AG04450 (cell line): Measurements from ENCODE around the gene CDK2. TPM values are rescaled to one million over a fixed set of nuclear protein-coding genes. Genes with fewer than 3 reads are reported as not detected.
"Not testable (repeated sequence)": the region's sequence is repeated elsewhere in the genome, so short reads cannot be mapped to it uniquely, and the experiment has no call there.

ENCODE experiments used
- CTCF ChIA-PET: fragments of 300-600, 350-600 bp; formaldehyde crosslinking; extraction: SDS; loops from one replicate; lab custom pipeline; 2022; ENCODE audit warnings: antibody characterized with exemption, inconsistent platforms; lab: Charles Lee
- POLR2A ChIA-PET: fragments of 350-600 bp; formaldehyde crosslinking; extraction: SDS; loops from one replicate; lab custom pipeline; 2021; ENCODE audit warnings: antibody characterized with exemption, inconsistent platforms; lab: Yijun Ruan, JAX
- DNase-seq: peaks from one replicate; pipeline ENCODE4 v3.0.0-alpha.2; 2011; ENCODE audit warnings: low read depth, low spot score
- H3K27ac ChIP-seq: one replicate; pipeline ENCODE4 v1.5.1; 2012; ENCODE audit warnings: low read depth, low read length, control low read depth
- H3K27me3 ChIP-seq: one replicate; pipeline ENCODE4 v1.6.0; 2012; ENCODE audit warnings: low read length; ENCODE audit not compliant: control insufficient read depth, insufficient read depth
- H3K4me3 ChIP-seq: 2 replicates; pipeline ENCODE4 v1.5.1; 2011; ENCODE audit warnings: mild to moderate bottlenecking, low read depth, low read length, control low read depth
- H3K9me3 ChIP-seq: 2 replicates; pipeline ENCODE4 v1.5.1; 2012; ENCODE audit warnings: low read length; ENCODE audit not compliant: control insufficient read depth, insufficient read depth
- CTCF ChIP-seq: IDR thresholded peaks from 2 replicates; pipeline ENCODE4 v1.5.1; 2011; ENCODE audit warnings: low read depth, low read length, control low read depth, inconsistent platforms
- polyA minus RNA-seq: library from RNA; depleted of rRNA, polyadenylated mRNA; stranded (reverse); fragments of >200 nt; gene quantifications from 2 replicates; pipeline ENCODE4 v1.2.3, GENCODE V29; 2011; rRNA and poly(A)+ RNA removed
- polyA plus RNA-seq: library from polyadenylated mRNA; depleted of rRNA; stranded (reverse); fragments of >200 nt; gene quantifications from 2 replicates; pipeline ENCODE4 v1.2.3, GENCODE V29; 2011; rRNA removed

Gene CDK2
- polyA plus RNA-seq (30.6 and 38.8 TPM in 2 replicates), polyA minus RNA-seq (38.1 and 43.6 TPM in 2 replicates)

DNA sequence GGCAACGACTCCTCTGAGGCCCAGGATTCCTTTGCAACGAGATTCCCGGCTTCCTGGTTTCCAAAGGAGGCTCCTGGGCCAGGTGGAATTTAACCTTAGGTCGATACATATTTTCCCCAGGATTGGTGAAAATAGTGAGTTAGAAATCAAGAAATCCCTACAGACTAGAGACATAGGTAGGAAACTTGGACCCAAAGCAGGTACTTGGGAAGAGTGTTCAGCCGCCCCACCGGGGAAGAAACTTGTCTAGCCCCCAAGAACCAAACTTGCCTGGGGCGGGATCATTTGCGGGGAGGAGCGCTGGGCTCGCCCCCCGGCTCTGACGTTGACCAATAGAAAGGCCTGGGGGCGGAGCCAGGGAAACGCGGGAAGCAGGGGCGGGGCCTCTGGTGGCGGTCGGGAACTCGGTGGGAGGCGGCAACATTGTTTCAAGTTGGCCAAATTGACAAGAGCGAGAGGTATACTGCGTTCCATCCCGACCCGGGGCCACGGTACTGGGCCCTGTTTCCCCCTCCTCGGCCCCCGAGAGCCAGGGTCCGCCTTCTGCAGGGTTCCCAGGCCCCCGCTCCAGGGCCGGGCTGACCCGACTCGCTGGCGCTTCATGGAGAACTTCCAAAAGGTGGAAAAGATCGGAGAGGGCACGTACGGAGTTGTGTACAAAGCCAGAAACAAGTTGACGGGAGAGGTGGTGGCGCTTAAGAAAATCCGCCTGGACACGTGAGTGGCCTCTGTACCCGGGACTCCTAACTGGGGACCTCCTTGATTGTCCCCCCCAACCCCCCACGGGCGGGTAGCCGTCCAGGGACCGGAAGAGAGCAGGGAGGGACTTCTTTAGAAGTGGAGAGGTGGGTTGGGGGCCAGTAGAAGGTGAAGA lies at the start of gene CDK2:
Gene CDK2 (plus strand): TSS at position 423 of the 874 bp plus-strand sequence. CDS start 179 bp downstream, at position 602.
- H3K4me3 ChIP-seq, result peak within 1 kb of the TSS; percentile 86
- no peak for TF ChIP-seq CTCF
- H3K27ac ChIP-seq, result peak within 1 kb of the TSS; percentile 39
- DNase-seq, result no peak
- no peaks in the 10 kb centered on the region for H3K27me3 ChIP-seq
- ChIA-PET CTCF (interaction anchor here (1.0 kb wide), 1 partner anchor 36 kb away, joined by 5 read pairs; no protein-coding TSS in a partner anchor), POLR2A (interaction anchor here (1.2 kb wide), 1 partner anchor 148 kb away, joined by 4 read pairs; no protein-coding TSS in a partner anchor)
- H3K9me3 ChIP-seq, result no peaks in the 10 kb centered on the region; the same call in 1 of the 2 replicates

GRCh38 chr12:55919032-55919431 lies 47.6 kb upstream of the CDK2 start:
- POLR2A ChIA-PET, result interaction anchor here (1.1 kb wide), 1 partner anchor 89 kb away, joined by 3 read pairs; the partner anchor contains the start of gene DNAJC14
- H3K27me3 ChIP-seq, H3K4me3 ChIP-seq, H3K9me3 ChIP-seq, H3K27ac ChIP-seq, CTCF ChIA-PET, DNase-seq: not testable (repeated sequence)

- Histone ChIP-seq H3K9me3 (no peaks in the 10 kb centered on the region; the same call in 1 of the 2 replicates), H3K27me3 (no peaks in the 10 kb centered on the region), H3K27ac (no peak overlapping the region), H3K4me3 (no peak overlapping the region)
- TF ChIP-seq CTCF, result no peak
- CTCF ChIA-PET, result interaction anchor here (1.1 kb wide), 1 partner anchor 19 kb away, joined by 3 read pairs; no protein-coding TSS in a partner anchor
- POLR2A ChIA-PET, result no interaction called here
- no peak for DNase-seq
Observed at GRCh38 chr12:55922126-55922525, 44.5 kb upstream of the CDK2 start.

GRCh38 chr12:55923648-55924047 lies 43.0 kb upstream of the CDK2 start:
- H3K27ac ChIP-seq, POLR2A ChIA-PET, DNase-seq, CTCF ChIA-PET, H3K27me3 ChIP-seq, H3K9me3 ChIP-seq, H3K4me3 ChIP-seq: not testable (repeated sequence)

DNA sequence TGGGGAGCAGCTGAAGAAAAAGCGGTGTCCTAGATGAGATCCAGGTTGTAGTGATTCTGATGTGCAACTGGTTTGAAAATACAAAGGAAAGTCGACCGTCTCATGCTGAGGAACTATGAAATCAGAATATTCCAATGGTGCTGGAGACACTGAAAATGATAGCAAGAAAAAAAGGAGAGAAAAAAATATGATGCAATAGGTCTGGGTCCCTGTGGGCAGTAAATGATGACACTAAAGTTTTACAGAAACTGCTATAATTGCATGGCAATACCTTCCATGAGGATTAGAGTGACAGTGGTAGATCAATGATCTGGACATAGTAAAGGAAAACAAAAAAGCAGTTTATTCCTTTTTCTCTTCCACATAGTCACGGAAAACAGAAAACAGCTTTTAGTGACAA lies 41.3 kb upstream of the CDK2 start:
- peak overlapping the region; percentile 97 for H3K4me3 ChIP-seq
- ChIA-PET POLR2A (no interaction called here), CTCF (interaction anchor here (0.9 to 2.5 kb wide), 16 partner anchors 8 to 187 kb away, joined by 3 to 23 read pairs (median 4); partner anchors contain the start of genes DNAJC14, ORMDL2, RAB5B and SARNP)
- no peak for DNase-seq
- H3K27me3 ChIP-seq, result no peaks in the 10 kb centered on the region
- H3K27ac ChIP-seq, result no peak overlapping the region
- no peak for TF ChIP-seq CTCF
- H3K9me3 ChIP-seq, result no peaks in the 10 kb centered on the region; the same call in 1 of the 2 replicates
